Dermis microvascular lymphatic vessel endothelial cell (primary cell): Measurements from ENCODE around the gene ARFGEF3. TPM values are rescaled to one million over a fixed set of nuclear protein-coding genes. Genes with fewer than 3 reads are reported as not detected.
"Not testable (repeated sequence)": the region's sequence is repeated elsewhere in the genome, so short reads cannot be mapped to it uniquely, and the experiment has no call there.

ENCODE experiments used
- DNase-seq, 2 donors: peaks; one replicate each; pipeline versions ENCODE4 v3.0.0 to v3.0.0-alpha.2; 2010; ENCODE audit warnings: low read depth in 2 of 2
- total RNA-seq: library from RNA; depleted of rRNA; stranded (reverse); fragments of >200 nt; gene quantifications from 2 replicates; pipeline ENCODE4 v1.2.1, GENCODE V29; 2014

The ARFGEF3 gene
- total RNA-seq, 1 donor from 2014 or later, result 1.8 TPM

DNA sequence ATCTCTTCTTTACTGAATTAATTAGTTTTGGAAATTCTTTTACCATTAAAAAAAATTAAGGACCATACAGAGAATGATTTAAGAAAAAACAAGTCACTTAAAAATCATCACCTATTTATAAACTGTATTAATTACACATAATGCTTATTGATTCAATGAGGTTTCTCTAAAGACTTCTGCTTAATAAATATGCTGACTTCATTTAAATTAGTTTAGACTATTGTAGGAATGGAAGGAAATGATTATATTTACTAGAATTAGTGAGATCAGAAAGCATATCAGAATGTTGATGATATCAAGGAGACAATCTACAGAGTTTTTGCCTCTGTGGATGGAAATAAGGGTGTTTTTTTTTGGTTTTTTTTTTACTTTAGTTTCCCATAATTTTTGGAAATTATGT lies 181.4 kb downstream of the ARFGEF3 start:
- DNase-seq, result no peak

DNA sequence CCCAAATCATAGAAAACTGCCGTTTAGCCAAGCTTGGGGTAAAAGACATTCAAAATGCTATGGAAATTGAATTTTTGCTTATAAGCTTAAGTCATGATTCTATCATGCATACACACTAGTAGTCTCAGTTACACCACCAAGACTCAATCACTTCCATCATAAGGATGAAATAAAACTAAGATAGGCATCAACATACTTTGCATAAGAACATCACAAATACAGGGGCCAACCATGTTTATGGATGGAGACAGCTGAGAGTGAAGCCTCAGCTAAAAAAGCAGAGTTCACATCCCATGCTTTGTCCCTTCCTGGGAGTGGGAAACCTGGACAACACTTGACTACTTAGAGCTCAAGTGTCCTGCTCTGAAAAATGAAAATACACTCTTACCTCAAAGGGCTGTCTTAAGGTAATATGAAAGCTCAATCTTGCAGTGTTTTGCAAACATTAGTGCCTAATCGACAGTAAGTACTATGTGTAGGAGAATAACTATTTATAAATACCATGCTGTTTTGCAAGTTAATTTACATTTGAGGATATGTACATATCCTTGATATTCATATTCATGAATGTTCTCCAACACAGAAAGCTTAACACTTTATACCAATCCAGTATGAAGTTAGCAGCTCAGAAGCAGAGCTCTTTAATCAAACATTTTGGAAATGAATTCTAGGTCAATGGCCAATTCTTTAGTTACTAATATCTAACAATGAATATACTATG lies 184.0 kb downstream of the ARFGEF3 start:
- no peak for DNase-seq

DNA sequence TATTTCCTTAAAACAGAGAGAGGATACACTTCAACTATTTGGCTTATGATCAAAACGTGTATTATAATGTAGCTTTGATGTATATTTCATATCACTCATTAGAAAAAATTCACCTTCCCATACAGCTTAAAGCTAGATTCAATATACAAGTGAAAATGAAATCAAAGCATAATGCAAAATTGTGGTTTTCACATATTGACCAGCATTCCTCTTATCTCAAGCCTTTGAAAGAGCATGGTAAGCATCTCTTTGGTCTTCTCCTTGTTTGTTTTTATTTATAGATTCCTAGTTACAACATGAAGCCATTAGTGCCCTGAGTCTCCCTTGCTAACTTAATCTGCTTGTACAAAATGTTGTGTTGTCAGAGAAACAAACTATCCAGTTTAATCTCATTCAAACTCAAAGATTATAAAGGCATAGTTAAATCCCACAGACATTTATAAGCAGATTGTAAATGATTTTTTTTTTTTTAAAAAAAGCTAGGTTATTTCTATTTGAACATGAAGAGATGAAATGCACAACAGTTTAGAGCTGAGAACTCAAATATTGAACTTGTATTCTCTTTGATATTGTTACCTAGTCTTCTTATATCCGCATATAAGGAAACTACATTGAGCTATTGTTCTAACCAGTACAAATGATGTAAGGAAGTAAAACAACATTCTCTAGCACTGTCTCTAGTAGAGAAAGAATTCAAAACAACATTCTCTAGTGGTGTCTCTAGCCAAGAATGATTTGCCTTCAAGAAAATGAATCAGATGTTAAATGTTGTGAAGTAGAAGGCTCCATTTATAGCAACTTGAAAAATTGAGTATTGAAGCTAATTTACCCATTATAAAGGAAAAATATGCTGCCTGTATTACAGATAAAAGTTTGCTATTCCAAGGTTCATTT lies 184.8 kb downstream of the ARFGEF3 start:
- DNase-seq, result peak in 1 of 2 donors; percentile 35

DNA sequence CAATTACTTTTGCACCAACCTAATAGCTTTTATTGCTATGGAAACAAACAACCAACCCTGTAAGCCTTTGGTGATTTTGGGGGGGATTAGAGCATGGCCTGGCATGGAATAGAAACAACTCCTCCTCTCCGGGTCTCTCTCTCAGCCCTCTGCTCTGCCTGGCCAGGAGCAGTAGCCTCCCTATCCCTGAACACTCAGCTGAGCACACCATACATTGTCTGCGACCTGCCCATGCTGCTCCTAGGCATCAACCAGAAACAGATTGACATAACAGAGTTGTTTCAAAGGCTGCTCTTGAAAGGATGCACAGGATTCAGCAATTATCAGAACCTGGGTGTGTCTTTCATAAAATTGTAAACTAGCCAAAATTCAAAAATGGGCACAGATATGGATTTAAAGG lies 186.1 kb downstream of the ARFGEF3 start:
- DNase-seq, result no peak

DNA sequence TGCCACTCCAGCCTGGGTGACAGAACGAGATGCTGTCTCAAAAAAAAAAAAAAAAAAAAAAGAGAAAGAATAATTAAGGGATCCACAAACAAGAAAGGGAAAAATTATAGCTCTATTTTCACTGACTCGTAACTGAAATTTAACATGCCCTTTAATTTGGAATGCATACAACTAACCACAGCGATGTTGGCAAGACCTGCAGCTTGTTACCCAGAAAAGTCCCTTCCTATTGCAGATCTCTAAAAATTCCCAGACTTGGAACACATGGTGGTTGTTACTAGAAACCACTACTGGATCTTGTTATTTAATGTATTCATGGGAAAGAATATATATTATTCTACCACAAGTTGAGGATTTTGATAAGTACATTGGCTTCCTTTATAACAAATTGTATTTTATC lies 188.2 kb downstream of the ARFGEF3 start:
- DNase-seq, result no peak

DNA sequence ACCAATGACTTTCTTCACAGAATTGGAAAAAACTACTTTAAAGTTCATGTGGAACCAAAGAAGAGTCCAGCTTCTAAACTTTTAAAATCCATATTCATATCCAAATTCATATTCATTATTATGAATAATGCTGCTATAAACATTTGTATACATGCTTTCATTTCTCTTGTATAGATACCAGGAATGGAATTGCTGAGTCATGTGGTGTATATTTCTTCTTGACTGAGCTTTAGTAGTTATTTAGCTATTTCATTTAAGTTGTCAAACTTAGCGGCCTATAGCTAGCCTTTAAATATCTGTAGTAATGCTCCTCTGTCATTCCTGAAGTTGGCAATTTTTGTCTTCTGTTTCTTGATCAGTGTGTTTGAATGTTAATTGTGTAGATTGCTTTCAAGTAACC lies 196.2 kb downstream of the ARFGEF3 start:
- no peak for DNase-seq

DNA sequence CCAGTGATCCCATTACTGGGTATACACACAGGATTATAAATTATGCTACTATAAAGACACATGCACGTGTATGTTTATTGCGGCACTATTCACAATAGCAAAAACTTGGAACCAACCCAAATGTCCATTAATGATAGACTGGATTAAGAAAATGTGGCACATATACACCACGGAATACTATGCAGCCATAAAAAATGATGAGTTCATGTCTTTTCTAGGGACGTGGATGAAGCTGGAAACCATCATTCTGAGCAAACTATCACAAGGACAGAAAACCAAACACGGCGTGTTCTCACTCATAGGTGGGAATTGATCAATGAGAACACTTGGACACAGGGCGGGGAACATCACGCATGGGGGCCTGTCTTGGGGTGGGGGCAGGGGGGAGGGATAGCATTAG lies 206.9 kb downstream of the ARFGEF3 start:
- not testable (repeated sequence) for DNase-seq

DNA sequence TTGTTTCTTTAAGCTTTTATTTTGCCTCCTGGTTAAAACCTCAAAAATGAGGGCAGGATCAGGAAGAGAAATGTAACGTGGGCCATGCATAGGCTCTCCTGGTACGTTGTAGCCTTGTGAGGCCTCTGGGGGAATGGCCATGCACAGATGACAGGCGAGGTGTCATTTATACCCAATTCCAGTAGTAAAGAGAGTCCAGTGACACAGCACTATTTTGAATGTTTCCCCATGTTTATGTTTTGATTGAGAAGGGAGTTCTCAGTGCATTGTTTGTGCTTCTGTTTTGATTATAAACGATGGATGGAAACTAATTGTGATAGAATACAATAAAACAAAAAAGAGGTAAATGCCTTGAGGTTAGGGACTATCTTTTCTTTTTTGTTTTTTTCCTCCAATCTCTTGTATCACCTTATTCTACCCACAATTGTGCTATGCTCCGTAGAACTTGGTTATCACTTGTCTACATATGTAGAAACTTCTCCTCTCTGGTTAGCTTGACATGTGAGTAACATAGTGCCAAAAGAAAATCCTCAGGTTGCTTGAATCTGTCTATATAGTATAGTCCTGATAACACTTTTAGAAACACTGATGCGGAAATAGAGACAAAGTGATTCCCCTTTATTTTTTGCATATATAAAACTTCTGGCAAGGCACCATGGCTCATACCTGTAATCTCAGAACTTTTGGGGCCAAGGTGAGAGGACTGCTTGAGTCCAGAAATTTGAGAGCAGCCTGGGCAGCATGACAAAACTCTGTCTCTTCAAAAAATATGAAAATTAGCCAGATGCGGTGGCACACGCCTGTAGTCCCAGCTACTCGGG lies 209.1 kb downstream of the ARFGEF3 start:
- no peak for DNase-seq

DNA sequence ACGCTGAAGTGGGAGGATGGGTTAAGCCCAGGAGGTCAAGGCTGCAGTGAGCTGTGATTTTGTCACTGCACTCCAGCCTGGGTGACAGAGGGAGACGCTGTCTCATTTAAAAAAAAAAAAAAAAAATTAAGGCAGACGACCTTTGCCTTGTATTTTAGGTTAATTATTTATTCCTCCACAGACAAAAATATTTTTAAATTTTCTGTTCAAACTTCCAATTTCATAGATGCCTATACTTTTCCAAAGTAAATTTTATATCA lies 209.6 kb downstream of the ARFGEF3 start:
- no peak for DNase-seq

DNA sequence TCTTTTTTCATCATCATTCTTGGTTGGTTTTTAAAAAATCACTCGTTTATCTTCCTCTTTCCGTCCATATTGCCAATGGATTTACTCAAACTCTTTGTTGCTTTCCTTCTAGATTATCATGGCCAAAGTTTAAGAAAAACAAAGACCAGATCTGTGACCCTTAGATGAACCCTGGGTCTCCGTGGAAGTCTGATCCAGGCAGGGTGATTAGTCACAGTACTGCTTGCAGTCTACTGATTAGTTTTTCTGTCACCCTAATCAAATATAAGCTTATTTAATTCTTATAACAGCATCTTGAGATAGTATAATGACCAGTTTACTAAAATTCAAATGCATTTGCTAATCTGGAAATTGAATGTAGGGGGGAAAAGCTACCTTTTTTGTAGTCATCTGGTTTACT lies 210.0 kb downstream of the ARFGEF3 start:
- DNase-seq, result peak in 1 of 2 donors; percentile 62

DNA sequence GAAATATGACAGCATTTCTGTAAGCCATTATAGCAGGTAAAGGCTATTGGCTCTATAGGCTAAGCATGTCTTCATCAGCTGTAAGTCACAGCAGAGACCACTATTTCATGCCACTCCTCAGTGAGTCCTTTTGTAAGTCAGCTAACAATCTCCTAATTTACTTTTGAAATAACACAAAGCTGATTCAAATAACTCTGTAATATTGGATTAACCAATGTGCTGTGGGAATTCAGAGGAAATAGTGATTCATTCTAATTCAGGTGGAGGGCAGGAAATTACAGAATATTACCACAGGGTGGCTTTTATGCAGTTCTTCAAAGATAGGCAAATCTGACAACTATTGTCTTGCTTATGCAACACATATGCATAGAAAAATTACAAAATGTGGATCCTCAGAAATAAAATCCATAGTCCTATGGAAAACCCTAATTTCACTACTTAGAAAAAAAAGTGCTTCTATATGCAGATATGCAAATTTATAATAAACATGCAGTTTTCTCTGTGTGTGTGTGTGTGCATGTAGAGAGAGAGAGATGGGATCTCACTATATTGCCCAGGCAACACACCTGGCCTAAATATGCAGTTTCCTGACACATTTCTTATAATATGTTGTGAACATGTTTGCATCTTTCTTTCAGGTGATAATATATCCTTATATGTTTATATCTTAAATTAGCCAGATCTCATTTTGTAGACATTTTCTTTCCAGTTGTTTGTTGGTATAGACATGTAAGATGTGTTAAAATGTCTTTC lies 211.1 kb downstream of the ARFGEF3 start:
- peak; percentile 55 to 64 for DNase-seq

DNA sequence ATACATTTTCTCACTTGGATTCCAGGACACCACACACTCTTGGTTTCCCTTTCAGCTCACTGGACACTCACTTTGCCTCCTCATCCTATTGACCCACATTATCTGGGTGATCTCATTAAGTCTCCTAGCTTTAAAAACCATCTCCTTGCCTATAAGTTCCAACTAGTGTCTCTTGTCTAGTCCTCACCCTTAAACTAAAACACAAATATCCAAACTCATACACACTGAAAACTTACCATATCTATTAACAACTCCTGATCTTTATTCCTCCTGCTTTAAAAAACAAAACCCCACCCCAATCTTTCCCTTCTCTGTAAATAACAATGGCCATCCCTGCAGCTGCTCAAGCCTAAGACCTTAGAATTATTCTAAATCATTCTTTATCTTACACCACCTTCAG lies 212.5 kb downstream of the ARFGEF3 start:
- no peak for DNase-seq

DNA sequence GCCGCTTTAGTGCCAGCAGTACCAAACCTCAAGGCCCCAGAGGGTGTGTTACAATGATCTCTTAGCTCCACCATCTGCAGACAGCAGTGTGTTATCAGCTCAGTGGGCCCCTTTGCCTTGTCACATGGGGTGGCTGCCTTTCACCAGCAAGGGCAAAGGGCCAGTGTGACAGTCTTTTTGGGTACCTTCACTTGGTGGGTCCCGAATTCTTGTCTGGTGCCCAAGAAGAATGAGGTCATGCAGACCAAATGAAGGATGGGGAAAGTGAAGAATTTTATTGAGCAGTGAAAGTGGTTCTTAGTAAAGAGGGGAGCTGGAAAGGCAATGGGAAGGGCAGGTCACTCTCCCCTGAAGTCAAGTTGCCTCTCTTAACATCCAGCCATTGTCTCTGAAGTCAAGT lies 213.1 kb downstream of the ARFGEF3 start:
- DNase-seq, result no peak

DNA sequence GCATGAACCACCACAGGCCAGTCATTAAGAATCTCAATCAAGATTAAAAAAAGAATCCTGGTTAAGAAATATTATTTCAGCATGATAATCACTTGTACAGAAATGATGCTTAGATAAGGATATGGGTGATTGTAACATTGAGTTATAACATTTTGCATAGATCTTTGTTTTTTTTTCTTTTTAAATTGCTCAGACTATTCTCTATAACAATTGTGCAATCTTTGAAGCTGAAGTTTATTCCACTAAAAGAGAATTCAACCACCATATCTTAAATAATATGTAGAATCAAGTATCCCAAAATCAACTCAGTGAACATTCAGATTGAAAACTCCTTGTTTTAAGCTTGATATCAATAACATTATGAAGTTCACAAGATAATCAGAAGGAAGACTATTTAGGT lies 215.3 kb downstream of the ARFGEF3 start:
- no peak for DNase-seq

DNA sequence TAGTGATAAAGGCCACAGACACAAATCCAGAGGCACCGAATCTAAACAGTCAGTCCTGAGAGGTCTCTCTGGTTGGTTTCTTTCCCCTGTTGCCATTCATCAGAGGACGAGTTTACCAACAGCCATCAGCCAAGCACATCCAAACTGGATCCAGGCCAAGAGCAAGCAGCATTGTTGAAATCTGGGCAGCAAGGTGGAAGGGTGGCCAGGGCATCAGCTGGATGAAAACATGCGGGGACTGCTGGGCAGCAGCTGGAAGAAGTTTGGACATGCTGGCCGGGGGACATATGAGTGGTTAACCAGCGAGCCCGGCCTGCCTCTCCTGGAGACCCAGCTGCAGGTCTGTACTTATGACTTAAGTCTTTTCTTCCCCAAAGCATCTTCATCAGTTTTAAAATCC lies 216.1 kb downstream of the ARFGEF3 start, which contains the start of gene SMIM28:
TSS of gene SMIM28 (plus strand) at position 62 of the 400 bp plus-strand sequence. CDS start at position 230, 168 bp downstream.
- no peak for DNase-seq

DNA sequence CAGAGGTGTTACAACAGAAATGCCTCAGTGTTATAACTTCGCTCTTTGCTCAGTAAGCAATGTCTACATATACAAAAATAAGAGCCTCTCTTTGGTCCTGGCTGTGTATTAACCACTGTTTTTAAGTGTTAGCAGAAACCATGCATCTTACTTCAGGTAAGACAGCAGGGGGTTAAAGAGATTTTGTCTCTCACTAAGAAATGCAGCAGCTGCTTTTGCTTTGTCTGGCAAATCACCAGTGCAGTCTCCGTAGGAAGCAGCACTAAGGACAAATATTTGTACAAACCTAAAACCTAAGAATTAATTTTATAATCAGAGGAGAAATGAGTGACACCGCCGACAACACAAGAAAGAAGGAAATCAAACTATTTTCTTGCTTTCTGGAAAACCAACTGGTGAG lies 216.7 kb downstream of the ARFGEF3 start:
- no peak for DNase-seq

DNA sequence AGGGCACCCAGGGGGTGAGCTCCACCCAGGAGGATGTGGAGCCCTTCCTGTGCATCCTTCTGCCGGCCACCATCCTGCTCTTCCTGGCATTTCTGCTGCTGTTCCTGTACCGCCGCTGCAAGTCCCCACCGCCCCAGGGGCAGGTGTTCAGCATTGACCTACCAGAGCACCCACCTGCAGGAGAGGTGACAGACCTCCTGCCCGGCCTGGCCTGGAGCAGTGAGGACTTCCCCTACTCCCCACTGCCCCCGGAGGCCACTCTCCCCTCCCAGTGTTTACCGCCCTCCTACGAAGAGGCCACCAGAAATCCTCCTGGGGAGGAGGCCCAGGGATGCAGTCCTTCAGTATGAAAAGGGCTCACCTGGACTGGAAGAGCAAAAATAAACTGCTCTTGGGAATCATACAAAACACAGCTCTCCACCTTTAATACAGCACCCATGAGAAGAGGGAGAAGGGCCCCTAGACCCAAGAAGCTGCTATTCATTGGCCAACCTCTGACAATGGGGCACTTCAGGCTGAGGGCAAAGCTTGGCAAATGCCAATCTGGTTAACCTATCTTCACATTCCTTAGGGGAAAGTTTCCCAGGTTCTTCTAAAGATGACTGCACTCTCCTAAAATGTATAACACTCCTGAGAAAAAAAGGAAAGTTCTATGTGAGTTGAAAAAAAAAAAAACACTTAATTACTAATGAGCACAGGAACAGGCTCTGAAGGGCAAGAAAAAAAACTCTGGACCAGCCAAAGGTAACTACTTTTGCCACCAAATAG lies 220.9 kb downstream of the ARFGEF3 start:
- no peak for DNase-seq

DNA sequence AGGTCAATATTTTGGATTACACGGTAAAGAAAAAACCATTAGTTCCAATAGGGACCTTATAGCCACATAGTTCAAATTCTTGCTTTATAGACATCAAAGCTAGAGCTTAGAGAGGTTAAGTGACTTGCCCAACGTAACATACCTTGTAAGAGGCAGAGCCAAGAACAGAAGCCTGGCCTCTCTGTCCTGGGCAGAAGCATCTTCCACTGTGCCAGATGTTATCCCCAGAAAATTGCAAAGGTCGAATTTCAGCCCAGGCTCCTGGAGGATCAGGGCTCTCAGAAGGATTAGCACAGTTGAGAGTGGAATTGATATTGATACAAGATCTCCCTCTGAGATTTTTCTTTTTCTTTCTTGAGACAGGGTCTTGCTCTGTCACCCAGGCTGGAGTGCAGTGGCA lies 222.0 kb downstream of the ARFGEF3 start:
- no peak for DNase-seq

DNA sequence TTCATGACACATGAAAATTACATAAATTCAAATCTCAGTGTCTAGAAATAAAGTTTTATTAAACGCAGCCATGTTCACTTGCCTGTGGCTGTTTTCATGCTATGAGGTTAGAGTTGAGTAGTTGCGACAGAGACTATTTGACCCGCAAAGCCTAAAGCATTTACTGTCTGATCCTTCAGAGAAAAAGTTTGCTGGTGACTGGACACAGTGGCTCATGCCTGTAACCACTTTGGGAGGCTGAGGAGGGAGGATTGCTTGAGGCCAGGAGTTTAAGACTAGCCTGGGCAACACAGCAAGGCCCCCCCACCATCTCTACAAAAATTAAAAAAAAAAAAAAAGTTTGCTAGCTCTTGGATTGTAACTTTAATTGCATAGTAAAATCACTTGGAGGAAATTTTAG lies 225.2 kb downstream of the ARFGEF3 start:
- DNase-seq, result no peak

DNA sequence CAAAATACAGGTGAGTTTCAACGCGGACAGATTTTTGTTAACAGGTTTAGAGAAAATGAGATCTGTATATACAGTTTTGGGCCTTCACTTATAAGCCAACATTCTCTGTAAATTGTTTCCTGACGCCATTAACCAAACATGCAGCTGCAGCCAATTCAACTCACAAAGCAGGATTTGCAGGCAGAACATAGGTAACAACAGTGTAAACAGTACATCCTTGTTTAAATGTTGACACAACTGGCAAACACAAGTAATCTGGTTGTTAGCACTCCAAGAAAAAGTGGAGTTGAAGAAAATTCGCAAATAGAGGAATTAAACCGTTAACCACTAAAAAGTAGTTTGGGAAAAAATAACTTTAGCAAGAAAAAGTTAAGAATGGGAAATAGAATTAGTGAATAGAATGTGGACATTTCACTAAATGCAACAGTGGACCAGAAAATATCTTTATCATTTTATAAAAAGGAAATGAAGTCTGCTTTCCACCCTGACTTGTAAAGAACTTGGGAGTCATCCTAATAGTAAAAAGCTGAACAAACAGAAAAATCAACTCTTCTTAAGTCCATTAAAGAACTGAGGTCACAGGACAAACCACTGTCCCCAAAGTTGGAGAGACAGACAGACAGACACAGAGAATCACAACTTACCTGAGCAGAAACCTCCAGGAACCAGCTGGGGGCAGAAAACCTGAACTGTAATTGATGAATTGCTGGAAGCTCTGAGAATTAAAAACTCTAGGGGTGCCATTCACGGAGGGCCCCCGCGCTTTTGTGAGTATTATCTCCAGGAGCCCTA lies 226.0 kb downstream of the ARFGEF3 start:
- no peak for DNase-seq
